Measurements from ENCODE around the gene CEP192. TPM values are rescaled to one million over a fixed set of nuclear protein-coding genes. Genes with fewer than 3 reads are reported as not detected.

CEP192 gene
- total and polyA plus RNA-seq, 7 donors, result 4.6 to 30.4 (median 19.8) TPM

GRCh38 chr18:13145636-13146190 is 154.6 kb downstream of the CEP192 start:
- H3K9me3 ChIP-seq, result peaks cover 0 to 7% (median 2%) of the 10 kb centered on the region in 4 donors
- TF ChIP-seq POLR2AphosphoS5 (IDR thresholded peaks at IDR 0.05) (no peak), POLR2A (IDR thresholded peaks at IDR 0.05) (no peak), CTCF (IDR thresholded peaks at IDR 0.05) (no peak), EP300 (IDR thresholded peaks at IDR 0.05) (no peak)
- no peak overlapping the region for H3K4me3 ChIP-seq
- 79 to 85% methylated on average over 4 of the region's 4 CpGs for WGBS, 2 donors
- intact Hi-C loops (cut with DNase I), result loop anchor here (10.0 kb wide), 1 partner anchor 1041 kb away; no protein-coding TSS in a partner anchor
- no peak for DNase-seq
- no peaks in the 10 kb centered on the region for H3K4me1 ChIP-seq
- no peak overlapping the region for H3K27ac ChIP-seq
- H3K27me3 ChIP-seq, result no peaks in the 10 kb centered on the region
- H3K36me3 ChIP-seq, result no peaks in the 10 kb centered on the region

- intact Hi-C loops (cut with DNase I), result loop anchor here (10.0 kb wide), 1 partner anchor 1042 kb away; no protein-coding TSS in a partner anchor
- no peak for TF ChIP-seq CTCF (IDR thresholded peaks at IDR 0.05)
- no peak for TF ChIP-seq POLR2A (IDR thresholded peaks at IDR 0.05)
- no peak for TF ChIP-seq EP300 (IDR thresholded peaks at IDR 0.05)
- TF ChIP-seq POLR2AphosphoS5 (IDR thresholded peaks at IDR 0.05), result no peak
- DNase-seq, result no peak
These were observed 156.0 kb downstream of the CEP192 start for GRCh38 chr18:13147130-13147529.

GRCh38 chr18:13151656-13152055 is 160.5 kb downstream of the CEP192 start:
- WGBS, 2 donors, result 92 to 95% methylated on average over 5 of the region's 5 CpGs
- intact Hi-C loops (cut with DNase I), result no loop called here
- Histone ChIP-seq H3K4me1 (no peaks in the 10 kb centered on the region), H3K27me3 (no peaks in the 10 kb centered on the region), H3K27ac (no peak overlapping the region), H3K4me3 (no peak overlapping the region), H3K9me3 (peaks cover 0 to 2% (median 0%) of the 10 kb centered on the region in 4 donors), H3K36me3 (no peaks in the 10 kb centered on the region)
- DNase-seq, result no peak
- TF ChIP-seq POLR2A (IDR thresholded peaks at IDR 0.05) (no peak), EP300 (IDR thresholded peaks at IDR 0.05) (no peak), POLR2AphosphoS5 (IDR thresholded peaks at IDR 0.05) (no peak), CTCF (IDR thresholded peaks at IDR 0.05) (no peak)

More at GRCh38 chr18:13147130-13147529, 156.0 kb downstream of the CEP192 start:
- Histone ChIP-seq H3K4me3 (no peak overlapping the region), H3K27me3 (no peaks in the 10 kb centered on the region), H3K36me3 (no peaks in the 10 kb centered on the region), H3K4me1 (no peaks in the 10 kb centered on the region), H3K27ac (no peak overlapping the region), H3K9me3 (peaks cover 0 to 7% (median 2%) of the 10 kb centered on the region in 4 donors)
- 49 to 53% methylated on average over 6 of the region's 6 CpGs for WGBS, 2 donors

GRCh38 chr18:13158428-13158827 is 167.3 kb downstream of the CEP192 start:
- TF ChIP-seq CTCF (IDR thresholded peaks at IDR 0.05) (no peak), EP300 (IDR thresholded peaks at IDR 0.05) (no peak), POLR2AphosphoS5 (IDR thresholded peaks at IDR 0.05) (no peak), POLR2A (IDR thresholded peaks at IDR 0.05) (no peak)
- DNase-seq, result no peak
- no peaks in the 10 kb centered on the region for H3K27me3 ChIP-seq
- H3K4me3 ChIP-seq, result no peak overlapping the region
- intact Hi-C loops (cut with DNase I), result no loop called here
- H3K4me1 ChIP-seq, result no peaks in the 10 kb centered on the region
- peaks cover 0 to 8% (median 3%) of the 10 kb centered on the region in 4 donors for H3K9me3 ChIP-seq
- H3K36me3 ChIP-seq, result no peaks in the 10 kb centered on the region
- no peak overlapping the region for H3K27ac ChIP-seq
- 96% methylated on average over 1 of the region's 1 CpG for WGBS, 2 donors

GRCh38 chr18:13159579-13159978 is 168.4 kb downstream of the CEP192 start:
- TF ChIP-seq POLR2AphosphoS5 (IDR thresholded peaks at IDR 0.05) (no peak), POLR2A (IDR thresholded peaks at IDR 0.05) (no peak), EP300 (IDR thresholded peaks at IDR 0.05) (no peak), CTCF (IDR thresholded peaks at IDR 0.05) (peak in 3 of 4 experiments; percentile 62 to 77 (median 68))
- H3K27ac ChIP-seq, result no peak overlapping the region
- no peaks in the 10 kb centered on the region for H3K27me3 ChIP-seq
- H3K4me3 ChIP-seq, result no peak overlapping the region
- intact Hi-C loops (cut with DNase I), result no loop called here
- DNase-seq, result no peak
- H3K9me3 ChIP-seq, result peaks cover 0 to 8% (median 3%) of the 10 kb centered on the region in 4 donors
- WGBS, 2 donors, result 42 to 59% methylated on average over 5 of the region's 5 CpGs
- H3K4me1 ChIP-seq, result no peaks in the 10 kb centered on the region
- H3K36me3 ChIP-seq, result no peaks in the 10 kb centered on the region

Measured in sigmoid colon (tissue), 7 donors.